ENCODE measurements around the gene ZNF568.

- TF ChIP-seq CTCF (IDR thresholded peaks at IDR 0.05; ENCODE audit: insufficient read depth, low read depth, low read length), result no peak
- TF ChIP-seq EZH2 (IDR thresholded peaks at IDR 0.05; ENCODE audit: insufficient read depth, low read length), result no peak
Observed at GRCh38 chr19:36986131-36986530, 70.0 kb downstream of the ZNF568 start.

Data from astrocyte (in vitro differentiated cells and primary cell).